HCT116 (cell line): ENCODE results near the gene CHMP4B. TPM values are rescaled to one million over a fixed set of nuclear protein-coding genes. Genes with fewer than 3 reads are reported as not detected.

ENCODE experiments used
- ATAC-seq: fragments of 200-7000 bp; cut with Tn5 transposase; 2 replicates; pipeline ENCODE4 v1.9.1; 2020; ENCODE audit warnings: mild to moderate bottlenecking, moderate library complexity
- BruUV-seq: library from RNA; stranded (reverse); fragments of 400-500 nt; replicated peaks from 2 replicates; lab custom pipeline; 2021; lab: Mats Ljungman, UMichigan
- CTCF ChIA-PET: fragments of 300-600 bp; sonication (Branson Sonifier 250); formaldehyde crosslinking; loops from one replicate; lab custom pipeline; 2021; ENCODE audit warnings: antibody characterized with exemption; lab: Charles Lee
- POLR2A ChIA-PET: fragments of 300-600, 350-600 bp; sonication (Branson Sonifier 250); formaldehyde crosslinking; loops from one replicate; lab custom pipeline; 2021; ENCODE audit warnings: antibody characterized with exemption; lab: Charles Lee
- RAD21 ChIA-PET, 2 experiments: fragments of 300-600 bp; sonication (Branson Sonifier 250); formaldehyde crosslinking; loops; one replicate each; lab custom pipeline; 2023; ENCODE audit warnings: low total read pairs in 2 of 2; ENCODE audit not compliant: uncharacterized antibody in 2 of 2, unreplicated experiment in 2 of 2, low non-redundant PET in 1 of 2; lab: Charles Lee
- DNase-seq: peaks from one replicate; pipeline ENCODE4 v3.0.0-alpha.2; 2010; ENCODE audit warnings: low read depth, low spot score
- H2AFZ ChIP-seq: fragments of 200-600 bp; shearing (Covaris generic), sonication (generic); 2 replicates; pipeline ENCODE4 v1.6.1; 2017; ENCODE audit warnings: low read depth, mixed run types, mixed read lengths, antibody characterized with exemption, low read length; ENCODE audit not compliant: poor library complexity, severe bottlenecking
- H3K27ac ChIP-seq: 2 replicates; pipeline ENCODE4 v1.5.1; 2012; ENCODE audit warnings: low read depth, low read length
- H3K27me3 ChIP-seq: fragments of 200-600 bp; sonication (generic); 2 replicates; pipeline ENCODE4 v1.6.1; 2016; ENCODE audit warnings: mixed run types, low read length, mixed read lengths; ENCODE audit not compliant: insufficient read depth
- H3K36me3 ChIP-seq, 2 experiments: fragments of 200-500 bp in 1 of 2; fragments of 200-600 bp in 1 of 2; sonication (Bioruptor generic) in 1 of 2; sonication (generic) in 1 of 2; 2 replicates each; pipeline versions ENCODE4 v1.5.1 to v1.6.1; 2014 to 2016; ENCODE audit warnings: low read length in 2 of 2, inconsistent platforms in 1 of 2, mixed read lengths in 1 of 2, mixed run types in 1 of 2; ENCODE audit not compliant: insufficient read depth in 2 of 2, control insufficient read depth in 1 of 2
- H3K4me1 ChIP-seq, 2 experiments: fragments of 200-600 bp in 1 of 2; sonication (generic) in 1 of 2; 2 replicates each; pipeline versions ENCODE4 v1.5.1 to v1.6.1; 2012 to 2017; ENCODE audit warnings: low read length in 2 of 2, inconsistent platforms in 1 of 2, mild to moderate bottlenecking in 1 of 2, mixed read lengths in 1 of 2, mixed run types in 1 of 2, moderate library complexity in 1 of 2; ENCODE audit not compliant: insufficient read depth in 2 of 2, control insufficient read depth in 1 of 2
- H3K4me2 ChIP-seq: fragments of 200-600 bp; sonication (generic); 2 replicates; pipeline ENCODE4 v1.6.1; 2017; ENCODE audit warnings: mixed run types, low read length, mixed read lengths
- H3K4me3 ChIP-seq, 2 experiments: fragments of 200-600 bp in 1 of 2; sonication (generic) in 1 of 2; replicated peaks in 1 of 2; 2 replicates each; pipeline ENCODE4 v1.5.1; 2011 to 2016; ENCODE audit warnings: low read length in 2 of 2, control low read depth in 1 of 2, low read depth in 1 of 2, mild to moderate bottlenecking in 1 of 2, mixed read lengths in 1 of 2, mixed run types in 1 of 2
- H3K79me2 ChIP-seq: fragments of 200-600 bp; sonication (generic); 2 replicates; pipeline ENCODE4 v1.6.1; 2017; ENCODE audit warnings: mild to moderate bottlenecking, mixed run types, low read length, moderate library complexity, mixed read lengths; ENCODE audit not compliant: insufficient read depth
- H3K9ac ChIP-seq: fragments of 200-600 bp; sonication (generic); 2 replicates; pipeline ENCODE4 v1.6.1; 2016; ENCODE audit warnings: low read length, mixed read lengths
- H3K9me2 ChIP-seq: fragments of 200-600 bp; sonication (generic), shearing (Covaris generic); 2 replicates; pipeline ENCODE4 v1.6.1; 2017; ENCODE audit warnings: mixed run types, mild to moderate bottlenecking, moderate library complexity; ENCODE audit not compliant: insufficient read depth
- H3K9me3 ChIP-seq, 2 experiments: fragments of 200-500 bp in 1 of 2; fragments of 200-600 bp in 1 of 2; sonication (Bioruptor generic) in 1 of 2; sonication (generic) in 1 of 2; 2 replicates each; pipeline ENCODE4 v1.6.1; 2014 to 2017; ENCODE audit warnings: low read length in 2 of 2, mixed read lengths in 2 of 2, inconsistent platforms in 1 of 2, low read depth in 1 of 2, mild to moderate bottlenecking in 1 of 2, mixed run types in 1 of 2, moderate library complexity in 1 of 2; ENCODE audit not compliant: control insufficient read depth in 1 of 2, insufficient read depth in 1 of 2
- H4K20me1 ChIP-seq: fragments of 200-600 bp; sonication (generic), shearing (Covaris generic); 2 replicates; pipeline ENCODE4 v1.6.1; 2017; ENCODE audit warnings: mixed run types, mild to moderate bottlenecking, moderate library complexity; ENCODE audit not compliant: insufficient read depth
- CBX3 ChIP-seq: IDR thresholded peaks from 2 replicates; pipeline ENCODE4 v1.6.1; 2012; ENCODE audit warnings: low read depth
- CEBPB ChIP-seq: IDR thresholded peaks from 2 replicates; pipeline ENCODE4 v1.6.1; 2012; ENCODE audit warnings: low read depth
- EGR1 ChIP-seq: IDR thresholded peaks from 2 replicates; pipeline ENCODE4 v1.6.1; 2012; ENCODE audit warnings: low read depth
- ELF1 ChIP-seq: IDR thresholded peaks from 2 replicates; pipeline ENCODE4 v1.6.1; 2012; ENCODE audit warnings: low read depth, borderline replicate concordance
- EZH2 ChIP-seq: fragments of 200-600 bp; sonication (generic); IDR thresholded peaks from 2 replicates; pipeline ENCODE4 v1.6.1; 2017; ENCODE audit warnings: antibody characterized with exemption, mixed run types
- FOSL1 ChIP-seq: IDR thresholded peaks from 2 replicates; pipeline ENCODE4 v1.6.1; 2012; ENCODE audit warnings: low read depth
- REST ChIP-seq: IDR thresholded peaks from 2 replicates; pipeline ENCODE4 v1.6.1; 2012; ENCODE audit warnings: low read depth
- SIN3A ChIP-seq: IDR thresholded peaks from 2 replicates; pipeline ENCODE4 v1.6.1; 2012; ENCODE audit warnings: low read depth
- SRF ChIP-seq: IDR thresholded peaks from 2 replicates; pipeline ENCODE4 v1.6.1; 2012; ENCODE audit warnings: low read depth
- TCF7L2 ChIP-seq: IDR thresholded peaks from 2 replicates; pipeline ENCODE4 v1.7.0; 2011; ENCODE audit warnings: borderline replicate concordance, inconsistent platforms; ENCODE audit not compliant: insufficient read depth, insufficient read length; ENCODE audit errors: extremely low read depth
- YY1 ChIP-seq: IDR thresholded peaks from 2 replicates; pipeline ENCODE4 v1.6.1; 2011; ENCODE audit warnings: low read length, low read depth, moderate library complexity, mild to moderate bottlenecking; ENCODE audit not compliant: insufficient replicate concordance; ENCODE audit errors: extremely low read depth
- ZBTB33 ChIP-seq: IDR thresholded peaks from 2 replicates; pipeline ENCODE4 v1.6.1; 2011; ENCODE audit warnings: mild to moderate bottlenecking, low read length, moderate library complexity; ENCODE audit not compliant: insufficient replicate concordance; ENCODE audit errors: extremely low read depth
- ZFX ChIP-seq: fragments of 450-650 bp; IDR thresholded peaks from 2 replicates; pipeline ENCODE4 v1.6.1; 2017
- intact Hi-C: fragments of 100-400 bp; cut with micrococcal nuclease; formaldehyde crosslinking; loops from 2 replicates; pipeline ENCODE4 v1.10.0; 2022
- total RNA-seq: library from RNA; stranded (reverse); gene quantifications from one replicate; pipeline ENCODE4 v1.2.1, GENCODE V29; 2021; ENCODE audit not compliant: unreplicated experiment
- TF ChIP-seq, protein P1 (sequence below): IDR thresholded peaks from 2 replicates; pipeline ENCODE4 v1.6.1; 2012

The CHMP4B gene
- total RNA-seq, 1 experiment from 2014 or later: 56.9 TPM

GRCh38 chr20:33835615-33836172 lies 24.5 kb downstream of the CHMP4B start:
- BruUV-seq: no TSS peak
- H3K27me3 ChIP-seq: no peaks in the 10 kb centered on the region
- H3K4me1 ChIP-seq: no peaks in the 10 kb centered on the region
- no peak overlapping the region for H3K9ac ChIP-seq
- H3K79me2 ChIP-seq: peaks cover 59% of the 10 kb centered on the region
- H2AFZ ChIP-seq: no peak overlapping the region
- no peak overlapping the region for H3K27ac ChIP-seq
- no peak for DNase-seq
- no peak for ATAC-seq
- no peaks in the 10 kb centered on the region for H3K9me2 ChIP-seq
- intact Hi-C loops: no loop called here
- H4K20me1 ChIP-seq: no peaks in the 10 kb centered on the region
- POLR2A ChIA-PET: no interaction called here
- TF ChIP-seq SRF (no peak), FOSL1 (no peak), EZH2 (no peak), CEBPB (no peak), SIN3A (no peak), ELF1 (no peak), ZBTB33 (no peak)
- TF ChIP-seq, protein P1, sequence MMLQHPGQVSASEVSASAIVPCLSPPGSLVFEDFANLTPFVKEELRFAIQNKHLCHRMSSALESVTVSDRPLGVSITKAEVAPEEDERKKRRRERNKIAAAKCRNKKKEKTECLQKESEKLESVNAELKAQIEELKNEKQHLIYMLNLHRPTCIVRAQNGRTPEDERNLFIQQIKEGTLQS: no peak
- no peaks in the 10 kb centered on the region for H3K9me3 ChIP-seq
- H3K4me2 ChIP-seq: no peak overlapping the region
- H3K4me3 ChIP-seq: no peak overlapping the region
- RAD21 ChIA-PET: no interaction called here
- CTCF ChIA-PET: no interaction called here
- H3K36me3 ChIP-seq: no peaks in the 10 kb centered on the region

- no peak overlapping the region for H3K9ac ChIP-seq
- no peak overlapping the region for H2AFZ ChIP-seq
- peaks cover 65% of the 10 kb centered on the region for H3K79me2 ChIP-seq
- H3K9me3 ChIP-seq: no peaks in the 10 kb centered on the region
- CTCF ChIA-PET: no interaction called here
- no peaks in the 10 kb centered on the region for H3K4me1 ChIP-seq
- TF ChIP-seq TCF7L2 (no peak), ZFX (no peak), YY1 (no peak), SRF (no peak), REST (no peak), CBX3 (no peak), EGR1 (no peak)
- TF ChIP-seq, all 23 proteins: peak for 0
- DNase-seq (no peak), ATAC-seq (no peak)
- Histone ChIP-seq H3K27ac (no peak overlapping the region), H4K20me1 (no peaks in the 10 kb centered on the region), H3K4me2 (no peak overlapping the region), H3K36me3 (no peaks in the 10 kb centered on the region), H3K27me3 (no peaks in the 10 kb centered on the region), H3K9me2 (no peaks in the 10 kb centered on the region), H3K4me3 (no peak overlapping the region)
- intact Hi-C loops: no loop called here
- ChIA-PET RAD21 (no interaction called here), POLR2A (no interaction called here)
- BruUV-seq: no TSS peak
These were observed 25.1 kb downstream of the CHMP4B start for GRCh38 chr20:33836277-33836676.
